ENCODE results near the gene AGAP1. TPM values are rescaled to one million over a fixed set of nuclear protein-coding genes. Genes with fewer than 3 reads are reported as not detected.

AGAP1 gene
- total RNA-seq, 1 donor, result 12.3 TPM

- no peak for DNase-seq (ENCODE audit: low read depth)
- TF ChIP-seq, protein P1, sequence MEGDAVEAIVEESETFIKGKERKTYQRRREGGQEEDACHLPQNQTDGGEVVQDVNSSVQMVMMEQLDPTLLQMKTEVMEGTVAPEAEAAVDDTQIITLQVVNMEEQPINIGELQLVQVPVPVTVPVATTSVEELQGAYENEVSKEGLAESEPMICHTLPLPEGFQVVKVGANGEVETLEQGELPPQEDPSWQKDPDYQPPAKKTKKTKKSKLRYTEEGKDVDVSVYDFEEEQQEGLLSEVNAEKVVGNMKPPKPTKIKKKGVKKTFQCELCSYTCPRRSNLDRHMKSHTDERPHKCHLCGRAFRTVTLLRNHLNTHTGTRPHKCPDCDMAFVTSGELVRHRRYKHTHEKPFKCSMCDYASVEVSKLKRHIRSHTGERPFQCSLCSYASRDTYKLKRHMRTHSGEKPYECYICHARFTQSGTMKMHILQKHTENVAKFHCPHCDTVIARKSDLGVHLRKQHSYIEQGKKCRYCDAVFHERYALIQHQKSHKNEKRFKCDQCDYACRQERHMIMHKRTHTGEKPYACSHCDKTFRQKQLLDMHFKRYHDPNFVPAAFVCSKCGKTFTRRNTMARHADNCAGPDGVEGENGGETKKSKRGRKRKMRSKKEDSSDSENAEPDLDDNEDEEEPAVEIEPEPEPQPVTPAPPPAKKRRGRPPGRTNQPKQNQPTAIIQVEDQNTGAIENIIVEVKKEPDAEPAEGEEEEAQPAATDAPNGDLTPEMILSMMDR (IDR thresholded peaks at IDR 0.05; ENCODE audit: insufficient read depth, low read length), result no peak
- no peak overlapping the region for H3K4me3 ChIP-seq (ENCODE audit: low read depth, low read length)
Measured at GRCh38 chr2:235858881-235859280, 365.0 kb downstream of the AGAP1 start.

GRCh38 chr2:235859651-235860050 lies 365.8 kb downstream of the AGAP1 start:
- peak; percentile 33 for DNase-seq (ENCODE audit: low read depth)
- TF ChIP-seq, protein P1 (IDR thresholded peaks at IDR 0.05; ENCODE audit: insufficient read depth, low read length), result no peak
- no peak overlapping the region for H3K4me3 ChIP-seq (ENCODE audit: low read depth, low read length)

DNA sequence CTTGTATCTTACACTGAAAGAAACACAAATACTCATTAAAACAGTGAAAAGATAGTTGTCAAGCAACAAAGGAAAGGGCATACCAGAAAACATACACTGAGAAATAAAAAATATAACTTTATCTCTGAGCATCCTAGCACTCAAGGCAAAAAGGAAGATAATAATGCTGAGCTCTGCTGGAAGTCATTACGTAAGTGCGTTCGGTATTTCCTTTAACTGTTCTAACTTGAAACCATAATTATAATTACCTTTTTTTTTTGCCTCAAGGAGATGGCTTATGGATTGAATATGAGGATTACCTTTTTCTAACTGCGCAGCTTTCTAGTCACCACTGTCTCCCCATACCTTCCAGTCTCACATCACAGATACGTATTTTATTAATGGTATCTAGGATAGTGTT lies 366.3 kb downstream of the AGAP1 start:
- DNase-seq (ENCODE audit: low read depth), result peak; percentile 21
- TF ChIP-seq, protein P1 (IDR thresholded peaks at IDR 0.05; ENCODE audit: insufficient read depth, low read length), result no peak
- no peak overlapping the region for H3K4me3 ChIP-seq (ENCODE audit: low read depth, low read length)

- TF ChIP-seq, protein P1 (IDR thresholded peaks at IDR 0.05; ENCODE audit: insufficient read depth, low read length), result no peak
- H3K4me3 ChIP-seq (ENCODE audit: low read depth, low read length), result no peak overlapping the region
- no peak for DNase-seq (ENCODE audit: low read depth)
Measured at GRCh38 chr2:235860871-235861270, 367.0 kb downstream of the AGAP1 start.

GRCh38 chr2:235861383-235861782 lies 367.5 kb downstream of the AGAP1 start:
- DNase-seq (ENCODE audit: low read depth), result no peak
- TF ChIP-seq, protein P1 (IDR thresholded peaks at IDR 0.05; ENCODE audit: insufficient read depth, low read length), result no peak
- H3K4me3 ChIP-seq (ENCODE audit: low read depth, low read length), result no peak overlapping the region

- TF ChIP-seq, protein P1 (IDR thresholded peaks at IDR 0.05; ENCODE audit: insufficient read depth, low read length), result no peak
- no peak overlapping the region for H3K4me3 ChIP-seq (ENCODE audit: low read depth, low read length)
Measured at GRCh38 chr2:235863414-235863813, 369.6 kb downstream of the AGAP1 start.

GRCh38 chr2:235864302-235864701 lies 370.5 kb downstream of the AGAP1 start:
- no peak overlapping the region for H3K4me3 ChIP-seq (ENCODE audit: low read depth, low read length)
- TF ChIP-seq, protein P1 (IDR thresholded peaks at IDR 0.05; ENCODE audit: insufficient read depth, low read length), result no peak
- no peak for DNase-seq (ENCODE audit: low read depth)

More at GRCh38 chr2:235863414-235863813, 369.6 kb downstream of the AGAP1 start:
- DNase-seq (ENCODE audit: low read depth), result no peak
